ENCODE results near the gene SYT11.
A peak's percentile ranks its signal among the peaks of the same experiment; 100 is the strongest.

The SYT11 gene

GRCh38 chr1:155847823-155848529, 11.4 kb upstream of the SYT11 start:
- TF ChIP-seq CTCF (IDR thresholded peaks at IDR 0.05; ENCODE audit: low read depth, low read length, missing control alignments): no peak
- H3K4me3 ChIP-seq (ENCODE audit: low read depth, low read length): no peak overlapping the region
- in situ Hi-C loops (cut with HindIII; ENCODE audit: low sequenced_read_pairs): loop anchor here (5.0 kb wide), 1 partner anchor 46 kb away; no protein-coding TSS in a partner anchor
- DNase-seq (ENCODE audit: low read depth): no peak

- in situ Hi-C loops (cut with HindIII; ENCODE audit: low sequenced_read_pairs): no loop called here
- no peak for DNase-seq (ENCODE audit: low read depth)
- TF ChIP-seq CTCF (IDR thresholded peaks at IDR 0.05; ENCODE audit: low read depth, low read length, missing control alignments): no peak
- H3K4me3 ChIP-seq (ENCODE audit: low read depth, low read length): no peak overlapping the region
Measured at GRCh38 chr1:155850345-155850744, 9.0 kb upstream of the SYT11 start.

GRCh38 chr1:155856257-155856974, 3.0 kb upstream of the SYT11 start:
- TF ChIP-seq CTCF (IDR thresholded peaks at IDR 0.05; ENCODE audit: low read depth, low read length, missing control alignments): no peak
- in situ Hi-C loops (cut with HindIII; ENCODE audit: low sequenced_read_pairs): no loop called here
- no peak for DNase-seq (ENCODE audit: low read depth)
- H3K4me3 ChIP-seq (ENCODE audit: low read depth, low read length): peak overlapping the region; percentile 82

- in situ Hi-C loops (cut with HindIII; ENCODE audit: low sequenced_read_pairs): no loop called here
- TF ChIP-seq CTCF (IDR thresholded peaks at IDR 0.05; ENCODE audit: low read depth, low read length, missing control alignments): no peak
- peak; percentile 82 for DNase-seq (ENCODE audit: low read depth)
- peak within 1 kb of the TSS; percentile 82 for H3K4me3 ChIP-seq (ENCODE audit: low read depth, low read length)
Measured at GRCh38 chr1:155856975-155857930, 2.1 kb upstream of the SYT11 start, which contains the start of gene GON4L. Gene GON4L, minus strand, starts transcription at chr1:155857214. Its CDS starts 3,434 bp downstream, at chr1:155853780.

- DNase-seq (ENCODE audit: low read depth): no peak
- no peak for TF ChIP-seq CTCF (IDR thresholded peaks at IDR 0.05; ENCODE audit: low read depth, low read length, missing control alignments)
- peak overlapping the region; percentile 45 for H3K4me3 ChIP-seq (ENCODE audit: low read depth, low read length)
- in situ Hi-C loops (cut with HindIII; ENCODE audit: low sequenced_read_pairs): no loop called here
Measured at GRCh38 chr1:155858800-155859233, 550 bp upstream of the SYT11 start.

Data from astrocyte of the cerebellum (primary cell).